ENCODE measurements around the gene NEU2.

The NEU2 gene

GRCh38 chr2:233032551-233033320, at the start of gene NEU2:
Gene NEU2 (plus strand): TSS chr2:233032672. CDS start chr2:233032672, 0 bp downstream.
- no peak for TF ChIP-seq CTCF (IDR thresholded peaks at IDR 0.05; ENCODE audit: extremely low read depth, missing control alignments)
- DNase-seq (ENCODE audit: low spot score) = no peak

GRCh38 chr2:232982926-232983668, 49.4 kb upstream of the NEU2 start:
- no peak for TF ChIP-seq CTCF (IDR thresholded peaks at IDR 0.05; ENCODE audit: extremely low read depth, missing control alignments)
- no peak for DNase-seq (ENCODE audit: low spot score)

- no peak for TF ChIP-seq CTCF (IDR thresholded peaks at IDR 0.05; ENCODE audit: extremely low read depth, missing control alignments)
- DNase-seq (ENCODE audit: low spot score) = no peak
These were observed 48.8 kb upstream of the NEU2 start for GRCh38 chr2:232983669-232984140.

GRCh38 chr2:232984451-232985207, 47.8 kb upstream of the NEU2 start:
- no peak for DNase-seq (ENCODE audit: low spot score)
- TF ChIP-seq CTCF (IDR thresholded peaks at IDR 0.05; ENCODE audit: extremely low read depth, missing control alignments) = no peak

GRCh38 chr2:232986155-232986554, 46.3 kb upstream of the NEU2 start:
- no peak for DNase-seq (ENCODE audit: low spot score)
- no peak for TF ChIP-seq CTCF (IDR thresholded peaks at IDR 0.05; ENCODE audit: extremely low read depth, missing control alignments)

GRCh38 chr2:232993231-232993821, 39.1 kb upstream of the NEU2 start:
- TF ChIP-seq CTCF (IDR thresholded peaks at IDR 0.05; ENCODE audit: extremely low read depth, missing control alignments) = no peak
- DNase-seq (ENCODE audit: low spot score) = no peak
